Activated CD8-positive, alpha-beta memory T cell treated with anti-CD3 and anti-CD28 coated beads for 1 hour (primary cell): Measurements from ENCODE around the gene SPATA32.
"Not testable (repeated sequence)": the region's sequence is repeated elsewhere in the genome, so short reads cannot be mapped to it uniquely, and the experiment has no call there.

Experiments used
- DNase-seq, 2 donors: peaks; one replicate each; pipeline ENCODE4 v3.0.0-alpha.2; 2020; ENCODE audit warnings: low read depth in 1 of 2; ENCODE audit errors: extremely low read depth in 1 of 2

The SPATA32 gene

GRCh38 chr17:45273551-45273957, 11.7 kb upstream of the SPATA32 start:
- DNase-seq: no peak

GRCh38 chr17:45271603-45272002, 9.7 kb upstream of the SPATA32 start:
- no peak for DNase-seq

GRCh38 chr17:45270828-45271418, 9.0 kb upstream of the SPATA32 start:
- peak in 1 of 2 donors; percentile 42 for DNase-seq

DNA sequence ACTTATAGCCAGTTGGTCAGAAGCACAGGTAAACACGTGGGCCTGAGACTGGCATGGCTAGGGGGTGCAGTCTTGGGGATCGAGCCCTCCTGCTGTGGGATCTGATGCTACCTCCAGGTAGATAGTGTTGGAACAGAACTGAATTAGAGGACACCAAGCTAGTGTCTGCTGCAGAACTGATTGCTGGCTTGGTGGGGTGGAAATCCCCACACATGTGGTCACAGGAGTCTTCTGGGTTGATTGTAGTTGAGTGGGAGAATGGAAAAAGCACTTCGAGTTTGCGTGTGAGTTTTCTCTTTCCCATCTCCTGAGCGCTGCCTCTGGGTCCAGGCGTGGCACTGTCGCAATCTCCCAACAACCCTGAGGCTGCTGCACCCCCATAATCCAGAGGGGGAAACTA, 8.0 kb upstream of the SPATA32 start:
- DNase-seq: no peak

GRCh38 chr17:45267436-45268055, 5.7 kb upstream of the SPATA32 start:
- no peak for DNase-seq

DNA sequence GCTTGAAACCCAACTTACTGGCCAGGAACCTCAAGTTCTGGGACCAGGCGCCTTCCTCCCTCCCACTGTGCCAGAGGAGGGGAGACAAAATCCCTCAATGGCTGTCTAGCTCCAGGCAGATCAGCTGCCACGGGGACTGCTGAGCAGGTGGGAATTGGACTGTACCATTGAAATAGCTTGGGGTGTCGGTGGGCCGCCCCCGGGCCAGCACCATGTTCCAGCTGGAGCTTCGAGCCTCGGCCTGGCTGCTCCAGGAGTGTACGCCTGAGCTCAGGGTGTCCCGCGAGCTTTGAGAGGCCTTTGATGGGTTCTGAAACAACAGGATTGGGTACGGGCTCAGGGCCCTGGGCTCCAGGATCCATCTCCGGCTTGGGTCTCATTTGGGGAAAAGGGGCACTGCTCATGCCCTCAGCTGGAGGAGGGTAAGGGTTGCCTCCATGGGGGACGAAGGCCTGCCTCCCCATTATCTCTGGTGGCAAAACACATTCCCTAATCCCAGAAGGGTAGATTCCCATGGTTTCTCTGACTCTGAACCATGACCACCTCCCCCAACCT, 4.6 kb upstream of the SPATA32 start:
- DNase-seq: no peak

GRCh38 chr17:45265821-45266220, 3.9 kb upstream of the SPATA32 start:
- DNase-seq: no peak

GRCh38 chr17:45264988-45265387, 3.1 kb upstream of the SPATA32 start:
- no peak for DNase-seq

- DNase-seq: no peak
These were observed 2.5 kb upstream of the SPATA32 start for GRCh38 chr17:45264430-45264829.

- no peak for DNase-seq
These were observed 1.6 kb upstream of the SPATA32 start for GRCh38 chr17:45263477-45263860.

GRCh38 chr17:45262516-45263476, 902 bp upstream of the SPATA32 start:
- DNase-seq: no peak

DNA sequence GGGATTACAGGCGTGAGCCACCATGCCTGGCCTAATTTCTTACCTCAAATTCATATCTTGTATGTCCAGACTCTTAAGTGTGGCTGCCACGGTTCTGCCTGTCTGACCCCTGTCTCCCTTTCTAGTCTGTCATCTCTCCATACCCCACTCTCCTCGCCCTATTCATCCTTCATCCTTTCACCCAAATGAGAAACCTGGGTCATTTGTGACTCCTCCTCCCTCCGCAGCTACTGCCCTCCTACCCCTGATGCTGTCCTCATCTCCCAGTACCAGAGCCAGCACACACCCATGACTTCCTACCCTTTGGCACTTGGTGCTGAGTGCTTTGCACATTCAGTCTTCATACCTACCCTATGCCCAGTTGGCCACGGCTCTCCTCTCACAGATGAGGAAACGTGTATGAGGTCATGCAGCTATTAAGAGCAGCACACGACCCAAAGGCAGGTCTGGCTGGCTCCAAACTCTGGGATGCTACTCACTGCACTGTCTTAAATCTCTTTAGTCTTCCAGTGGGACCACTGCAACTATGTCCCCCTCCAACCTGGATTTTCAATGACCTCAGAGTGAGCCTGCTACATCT, 1.6 kb downstream of the SPATA32 start:
- DNase-seq: no peak

- no peak for DNase-seq
These were observed 2.9 kb downstream of the SPATA32 start for GRCh38 chr17:45258981-45259380.

GRCh38 chr17:45257115-45257514, 4.8 kb downstream of the SPATA32 start:
- no peak for DNase-seq

GRCh38 chr17:45256114-45256966, 5.6 kb downstream of the SPATA32 start:
- no peak for DNase-seq

- no peak for DNase-seq
These were observed 6.5 kb downstream of the SPATA32 start for GRCh38 chr17:45255358-45255757.

DNA sequence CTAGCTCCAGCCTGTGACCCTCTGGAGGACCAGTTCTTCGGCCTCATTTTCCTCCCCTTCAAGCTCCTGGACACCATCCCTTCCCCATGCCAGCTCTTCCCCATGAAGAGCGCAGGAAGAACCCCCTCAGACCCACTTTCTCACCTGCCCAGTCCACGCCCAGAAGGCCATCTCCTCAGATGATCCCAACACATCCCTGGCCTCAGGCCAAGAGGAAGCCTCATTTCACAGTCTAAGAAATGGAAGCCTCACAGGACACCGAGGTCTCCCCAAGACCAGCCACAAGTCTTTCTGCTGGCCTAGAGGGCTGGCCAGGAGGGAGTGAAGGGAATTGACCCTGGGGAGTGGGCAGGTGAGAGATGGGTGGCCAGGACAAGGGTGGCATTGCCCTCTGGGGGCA, 8.0 kb downstream of the SPATA32 start:
- no peak for DNase-seq

- DNase-seq: not testable (repeated sequence)
These were observed 8.7 kb downstream of the SPATA32 start for GRCh38 chr17:45253237-45253636.

GRCh38 chr17:45251931-45252330, 10.0 kb downstream of the SPATA32 start:
- DNase-seq: no peak
